ENCODE measurements around the gene ABO.

GRCh38 chr9:133306242-133307204, 31.5 kb upstream of the ABO start:
- TF ChIP-seq POLR2A (IDR thresholded peaks at IDR 0.05) (no peak), CTCF (IDR thresholded peaks at IDR 0.05) (no peak)
